K562 (cell line): ENCODE results near the gene HHIPL1. TPM values are rescaled to one million over a fixed set of nuclear protein-coding genes. Genes with fewer than 3 reads are reported as not detected.

Experiments used
- ATAC-seq: fragments of 200-7000 bp; cut with Tn5 transposase; 3 replicates; pipeline ENCODE4 v1.9.1; 2020; ENCODE audit warnings: moderate library complexity
- BruUV-seq: library from RNA; stranded (reverse); fragments of 400-500 nt; replicated peaks from 2 replicates; lab custom pipeline; 2021; lab: Mats Ljungman, UMichigan
- CTCF ChIA-PET: fragments of 300-600 bp; formaldehyde crosslinking; extraction: SDS; loops from one replicate; lab custom pipeline; 2021; ENCODE audit warnings: low intra/inter-chr PET ratio; lab: Yijun Ruan, JAX
- POLR2A ChIA-PET: fragments of 300-600, 350-650 bp; sonication (Branson Sonifier 250); formaldehyde crosslinking; extraction: SDS; loops from one replicate; lab custom pipeline; 2021; ENCODE audit warnings: antibody characterized with exemption, inconsistent platforms; lab: Yijun Ruan, JAX
- DNase-seq, 4 experiments: peaks; one replicate each; pipeline versions ENCODE4 v3.0.0 to v3.0.0-alpha.2; 2011 to 2018; ENCODE audit warnings: low spot score in 3 of 4, mixed read lengths in 3 of 4; ENCODE audit errors: extremely low read depth in 1 of 4
- FAIRE-seq: peaks from 2 replicates; lab custom pipeline; 2011; peaks lifted over from hg19 to GRCh38; lab: Jason Lieb, UNC
- H2AFZ ChIP-seq: 2 replicates; pipeline ENCODE4 v1.6.0; 2011; ENCODE audit warnings: low read depth, low read length, control low read depth, inconsistent platforms
- H3K27ac ChIP-seq: fragments of 200-600 bp; 3 replicates; pipeline ENCODE4 v1.8.0; 2011; ENCODE audit warnings: low read depth, mild to moderate bottlenecking, control low read depth, inconsistent platforms, low read length, moderate library complexity, mixed read lengths; ENCODE audit errors: extremely low read depth
- H3K27me3 ChIP-seq, 2 experiments: fragments of 300-600 bp in 1 of 2; 2 replicates in 1 of 2; 3 replicates in 1 of 2; pipeline versions ENCODE4 v1.6.0 to v1.8.0; 2011; ENCODE audit warnings: inconsistent platforms in 2 of 2, low read length in 2 of 2, mild to moderate bottlenecking in 1 of 2, mixed read lengths in 1 of 2, moderate library complexity in 1 of 2; ENCODE audit not compliant: control insufficient read depth in 2 of 2, insufficient read depth in 2 of 2
- H3K36me3 ChIP-seq: fragments of 300-600 bp; 3 replicates; pipeline ENCODE4 v1.8.0; 2011; ENCODE audit warnings: mild to moderate bottlenecking, low read length, inconsistent platforms; ENCODE audit not compliant: control insufficient read depth, insufficient read depth
- H3K4me1 ChIP-seq, 2 experiments: fragments of 200-600 bp in 1 of 2; replicated peaks in 1 of 2; 2 replicates in 1 of 2; 3 replicates in 1 of 2; pipeline versions ENCODE4 v1.5.1 to v1.8.0; 2011; ENCODE audit warnings: inconsistent platforms in 2 of 2, low read length in 2 of 2, mild to moderate bottlenecking in 1 of 2, mixed read lengths in 1 of 2, moderate library complexity in 1 of 2; ENCODE audit not compliant: control insufficient read depth in 2 of 2, insufficient read depth in 2 of 2
- H3K4me2 ChIP-seq: 2 replicates; pipeline ENCODE4 v1.6.1; 2011; ENCODE audit warnings: low read length, control low read depth, inconsistent platforms, mixed read lengths; ENCODE audit not compliant: insufficient read depth
- H3K4me3 ChIP-seq: fragments of 200-600 bp; sonication (generic), shearing (Covaris generic); 2 replicates; pipeline ENCODE4 v1.5.1; 2016; ENCODE audit warnings: control low read depth, inconsistent platforms
- H3K79me2 ChIP-seq: fragments of 200-600 bp; 3 replicates; pipeline ENCODE4 v1.8.0; 2011; ENCODE audit warnings: low read length, inconsistent platforms; ENCODE audit not compliant: control insufficient read depth, insufficient read depth
- H3K9ac ChIP-seq, 2 experiments: 2 replicates each; pipeline versions ENCODE4 v1.6.0 to v1.6.1; 2011; ENCODE audit warnings: low read depth in 2 of 2, low read length in 2 of 2, control low read depth in 1 of 2, inconsistent platforms in 1 of 2, mild to moderate bottlenecking in 1 of 2, mixed read lengths in 1 of 2; ENCODE audit not compliant: insufficient read depth in 1 of 2
- H3K9me1 ChIP-seq: one replicate; pipeline ENCODE4 v1.6.0; 2011; ENCODE audit warnings: inconsistent platforms, mild to moderate bottlenecking, low read length, moderate library complexity; ENCODE audit not compliant: control insufficient read depth, insufficient read depth
- H3K9me3 ChIP-seq: replicated peaks from 2 replicates; pipeline ENCODE4 v1.5.1; 2011; ENCODE audit warnings: low read depth, low read length, inconsistent platforms; ENCODE audit not compliant: control insufficient read depth, insufficient read depth
- H4K20me1 ChIP-seq: replicated peaks from 2 replicates; pipeline ENCODE4 v1.6.1; 2011; ENCODE audit warnings: low read length, inconsistent platforms, mixed read lengths; ENCODE audit not compliant: control insufficient read depth, insufficient read depth
- EP300 ChIP-seq: IDR thresholded peaks from 2 replicates; pipeline ENCODE4 v1.6.1; 2012; ENCODE audit warnings: low read length, improper control_type of control experiment
- MYC ChIP-seq, 2 experiments: fragments of 250-450 bp in 1 of 2; sonication (Bioruptor Pico) in 1 of 2; IDR thresholded peaks; 2 replicates each; pipeline versions ENCODE4 v1.5.1 to v1.6.1; 2012 to 2021; ENCODE audit warnings: low read depth in 2 of 2, borderline replicate concordance in 1 of 2, improper control_type of control experiment in 1 of 2, low read length in 1 of 2, mild to moderate bottlenecking in 1 of 2, moderate library complexity in 1 of 2
- SREBF2 ChIP-seq: sonication (generic); formaldehyde crosslinking; IDR thresholded peaks from 2 replicates; pipeline ENCODE4 v1.4.0; 2020; ENCODE audit warnings: mild to moderate bottlenecking, missing genetic modification reagents
- ZNF133 ChIP-seq: fragments of 250-450 bp; sonication (Bioruptor Pico); IDR thresholded peaks from 2 replicates; pipeline ENCODE4 v1.4.0; 2020; ENCODE audit warnings: mild to moderate bottlenecking
- ZNF146 ChIP-seq: IDR thresholded peaks from one replicate; pipeline ENCODE4 v1.6.1; 2018; ENCODE audit warnings: missing compliant biosample characterization; ENCODE audit not compliant: unreplicated experiment
- WGBS: fragments of 100-300 bp; shearing (Covaris generic); methylation state at CpG from one replicate; pipeline ENCODE4 v1.1.6; 2016; ENCODE audit warnings: low coverage, mixed read lengths; ENCODE audit not compliant: insufficient coverage; ENCODE audit errors: missing lambda C conversion rate; 5-methylcytosine and 5-hydroxymethylcytosine counted together
- in situ Hi-C: fragments of 300-500 bp; cut with MboI; formaldehyde crosslinking; loops from 4 replicates; pipeline ENCODE4 v1.15.0; 2018; ENCODE audit warnings: inconsistent platforms, mixed read lengths
- intact Hi-C: fragments of 100-400 bp; cut with micrococcal nuclease; formaldehyde crosslinking; loops from 2 replicates; pipeline ENCODE4 v1.14.2; 2022
- polyA plus RNA-seq, 8 experiments: library from polyadenylated mRNA; depleted of rRNA in 4 of 8; stranded (reverse) in 5 of 8; unstranded in 3 of 8; fragments of >200 nt; fragmentation: Nextera tagmentation in 2 of 8; fragmentation: Illumina TruSeq in 1 of 8; extraction: Ambion mirVana in 2 of 8; extraction: Trizol in 1 of 8; gene quantifications; 2 replicates each; pipeline versions ENCODE4 v1.2.1 to v1.2.3, GENCODE V29; 2011 to 2014; ENCODE audit warnings: inconsistent platforms in 1 of 8, missing spikeins in 1 of 8
- total RNA-seq, 7 experiments: library from RNA; depleted of rRNA in 6 of 7; stranded (reverse); fragments of >200 nt in 6 of 7; fragmentation: Illumina TruSeq in 2 of 7; extraction: Trizol in 2 of 7; gene quantifications; 2 replicates each; pipeline versions ENCODE4 v1.2.1 to v1.2.3, GENCODE V29; 2011 to 2021; ENCODE audit warnings: low replicate concordance in 1 of 7
- TF ChIP-seq, protein P1 (sequence below): fragments of 250-450 bp; sonication (Bioruptor Pico); IDR thresholded peaks from 2 replicates; pipeline ENCODE4 v1.4.0; 2020; ENCODE audit warnings: mild to moderate bottlenecking, moderate library complexity

The HHIPL1 gene
- total and polyA plus RNA-seq, 9 of the 15 experiments (the other 6 are each of a cell fraction or from before 2014, with no cell fraction given): not detected

GRCh38 chr14:99728981-99729451 is 84.1 kb downstream of the HHIPL1 start:
- 0% methylated on average over 3 of the region's 4 CpGs for WGBS
- H3K79me2 ChIP-seq: no peaks in the 10 kb centered on the region
- peaks cover 0 to 28% of the 10 kb centered on the region in 2 experiments; a peak in 2 of 5 replicates for H3K4me1 ChIP-seq
- FAIRE-seq: no peak
- peaks cover 0 to 71% of the 10 kb centered on the region in 2 experiments; a peak in 3 of 5 replicates for H3K27me3 ChIP-seq
- intact Hi-C loops: no loop called here
- H3K4me3 ChIP-seq: no peak overlapping the region
- H3K4me2 ChIP-seq: no peak overlapping the region
- ChIA-PET CTCF (interaction anchor here (2.2 kb wide), 1 partner anchor 156 kb away, joined by 9 read pairs; no protein-coding TSS in a partner anchor), POLR2A (interaction anchor here (1.1 kb wide), 1 partner anchor 12 kb away, joined by 3 read pairs; no protein-coding TSS in a partner anchor)
- DNase-seq: no peak
- H4K20me1 ChIP-seq: no peaks in the 10 kb centered on the region; the same call in 1 of the 2 replicates
- no peak for ATAC-seq
- H3K36me3 ChIP-seq: no peaks in the 10 kb centered on the region
- H3K9ac ChIP-seq: no peak overlapping the region
- in situ Hi-C loops: loop anchor here (10.0 kb wide), 1 partner anchor 156 kb away; no protein-coding TSS in a partner anchor
- H3K9me1 ChIP-seq: no peaks in the 10 kb centered on the region
- no TSS peak for BruUV-seq
- no peaks in the 10 kb centered on the region for H3K9me3 ChIP-seq
- H3K27ac ChIP-seq: no peak overlapping the region
- no peak overlapping the region for H2AFZ ChIP-seq
- TF ChIP-seq ZNF146 (CRISPR knock-in tag) (no peak), EP300 (no peak), MYC (IDR thresholded peaks at IDR 0.05; ENCODE audit: low read depth, low read length) (no peak), MYC (CRISPR knock-in tag; IDR thresholded peaks at IDR 0.05; ENCODE audit: borderline replicate concordance, low read depth) (no peak), SREBF2 (no peak), ZNF133 (CRISPR knock-in tag) (no peak)
- TF ChIP-seq, protein P1, sequence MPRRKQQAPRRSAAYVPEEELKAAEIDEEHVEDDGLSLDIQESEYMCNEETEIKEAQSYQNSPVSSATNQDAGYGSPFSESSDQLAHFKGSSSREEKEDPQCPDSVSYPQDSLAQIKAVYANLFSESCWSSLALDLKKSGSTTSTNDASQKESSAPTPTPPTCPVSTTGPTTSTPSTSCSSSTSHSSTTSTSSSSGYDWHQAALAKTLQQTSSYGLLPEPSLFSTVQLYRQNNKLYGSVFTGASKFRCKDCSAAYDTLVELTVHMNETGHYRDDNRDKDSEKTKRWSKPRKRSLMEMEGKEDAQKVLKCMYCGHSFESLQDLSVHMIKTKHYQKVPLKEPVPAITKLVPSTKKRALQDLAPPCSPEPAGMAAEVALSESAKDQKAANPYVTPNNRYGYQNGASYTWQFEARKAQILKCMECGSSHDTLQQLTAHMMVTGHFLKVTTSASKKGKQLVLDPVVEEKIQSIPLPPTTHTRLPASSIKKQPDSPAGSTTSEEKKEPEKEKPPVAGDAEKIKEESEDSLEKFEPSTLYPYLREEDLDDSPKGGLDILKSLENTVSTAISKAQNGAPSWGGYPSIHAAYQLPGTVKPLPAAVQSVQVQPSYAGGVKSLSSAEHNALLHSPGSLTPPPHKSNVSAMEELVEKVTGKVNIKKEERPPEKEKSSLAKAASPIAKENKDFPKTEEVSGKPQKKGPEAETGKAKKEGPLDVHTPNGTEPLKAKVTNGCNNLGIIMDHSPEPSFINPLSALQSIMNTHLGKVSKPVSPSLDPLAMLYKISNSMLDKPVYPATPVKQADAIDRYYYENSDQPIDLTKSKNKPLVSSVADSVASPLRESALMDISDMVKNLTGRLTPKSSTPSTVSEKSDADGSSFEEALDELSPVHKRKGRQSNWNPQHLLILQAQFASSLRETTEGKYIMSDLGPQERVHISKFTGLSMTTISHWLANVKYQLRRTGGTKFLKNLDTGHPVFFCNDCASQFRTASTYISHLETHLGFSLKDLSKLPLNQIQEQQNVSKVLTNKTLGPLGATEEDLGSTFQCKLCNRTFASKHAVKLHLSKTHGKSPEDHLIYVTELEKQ: no peak

Other genes starting within 250 kb of the HHIPL1 start
- gene SETD3, start 164.3 kb upstream of the HHIPL1 start, total RNA-seq (2014; rRNA removed): 24.4 and 26.5 TPM in 2 replicates
- gene SETD3, start 164.3 kb upstream of the HHIPL1 start, total RNA-seq (2014; rRNA removed; fragmentation: Illumina TruSeq; extraction: Trizol): 35.2 and 43.2 TPM in 2 replicates
- 33.5 and 35.9 TPM in 2 replicates for gene SETD3, start 164.3 kb upstream of the HHIPL1 start, total RNA-seq (2015; rRNA removed; fragmentation: Illumina TruSeq; extraction: Trizol)
- 32.4 and 36.6 TPM in 2 replicates for gene SETD3, start 164.3 kb upstream of the HHIPL1 start, total RNA-seq (2021)
- 21.2 and 24.6 TPM in 2 replicates for gene SETD3, start 164.3 kb upstream of the HHIPL1 start, polyA plus RNA-seq (2011; rRNA removed)
- gene SETD3, start 164.3 kb upstream of the HHIPL1 start, polyA plus RNA-seq (2014; fragmentation: Illumina TruSeq; extraction: Trizol): 29.2 and 33.5 TPM in 2 replicates
- 10 to 100 TPM in 1 of 2 experiments, 1 to 10 TPM in 1; 8.5 to 11.5 TPM for gene SETD3, start 164.3 kb upstream of the HHIPL1 start, polyA plus RNA-seq (2014; fragmentation: Nextera tagmentation; extraction: Ambion mirVana)
- 23.7 and 24.1 TPM in 2 replicates for gene SETD3, start 164.3 kb upstream of the HHIPL1 start, polyA plus RNA-seq (2014; rRNA removed)
- 15.9 and 20.2 TPM in 2 replicates for gene CCNK, start 163.7 kb upstream of the HHIPL1 start, total RNA-seq (2014; rRNA removed)
- gene CCNK, start 163.7 kb upstream of the HHIPL1 start, total RNA-seq (2014; rRNA removed; fragmentation: Illumina TruSeq; extraction: Trizol): 9.3 and 10.6 TPM in 2 replicates
- 10.1 and 12.9 TPM in 2 replicates for gene CCNK, start 163.7 kb upstream of the HHIPL1 start, total RNA-seq (2015; rRNA removed; fragmentation: Illumina TruSeq; extraction: Trizol)
- 54.8 and 63.6 TPM in 2 replicates for gene CCNK, start 163.7 kb upstream of the HHIPL1 start, total RNA-seq (2021)
- gene CCNK, start 163.7 kb upstream of the HHIPL1 start, polyA plus RNA-seq (2011; rRNA removed): 6.6 and 9.0 TPM in 2 replicates
- gene CCNK, start 163.7 kb upstream of the HHIPL1 start, polyA plus RNA-seq (2014; fragmentation: Illumina TruSeq; extraction: Trizol): 74.6 and 84.2 TPM in 2 replicates
- 10 to 100 TPM in 1 of 2 experiments, 1 to 10 TPM in 1; 5.8 to 16.4 TPM for gene CCNK, start 163.7 kb upstream of the HHIPL1 start, polyA plus RNA-seq (2014; fragmentation: Nextera tagmentation; extraction: Ambion mirVana)
- gene CCNK, start 163.7 kb upstream of the HHIPL1 start, polyA plus RNA-seq (2014; rRNA removed): 12.5 and 16.9 TPM in 2 replicates
- 6.3 and 13.5 TPM in 2 replicates for gene CCDC85C, start 40.9 kb upstream of the HHIPL1 start, total RNA-seq (2014; rRNA removed)
- gene CCDC85C, start 40.9 kb upstream of the HHIPL1 start, total RNA-seq (2014; rRNA removed; fragmentation: Illumina TruSeq; extraction: Trizol): 3.7 and 5.2 TPM in 2 replicates
- gene CCDC85C, start 40.9 kb upstream of the HHIPL1 start, total RNA-seq (2015; rRNA removed; fragmentation: Illumina TruSeq; extraction: Trizol): 7.0 and 7.2 TPM in 2 replicates
- gene CCDC85C, start 40.9 kb upstream of the HHIPL1 start, total RNA-seq (2021): 22.0 and 22.7 TPM in 2 replicates
- 4.2 and 5.4 TPM in 2 replicates for gene CCDC85C, start 40.9 kb upstream of the HHIPL1 start, polyA plus RNA-seq (2011; rRNA removed)
- 6.8 and 12.3 TPM in 2 replicates for gene CCDC85C, start 40.9 kb upstream of the HHIPL1 start, polyA plus RNA-seq (2014; fragmentation: Illumina TruSeq; extraction: Trizol)
- under 1 TPM; 0.18 to 0.27 TPM for gene CCDC85C, start 40.9 kb upstream of the HHIPL1 start, polyA plus RNA-seq (2014; fragmentation: Nextera tagmentation; extraction: Ambion mirVana)
- gene CCDC85C, start 40.9 kb upstream of the HHIPL1 start, polyA plus RNA-seq (2014; rRNA removed): 7.2 and 9.7 TPM in 2 replicates
- not detected in 2 replicates for gene CYP46A1, start 39.2 kb downstream of the HHIPL1 start, total RNA-seq (2014; rRNA removed)
- not detected in 2 replicates for gene CYP46A1, start 39.2 kb downstream of the HHIPL1 start, total RNA-seq (2014; rRNA removed; fragmentation: Illumina TruSeq; extraction: Trizol)
- gene CYP46A1, start 39.2 kb downstream of the HHIPL1 start, total RNA-seq (2015; rRNA removed; fragmentation: Illumina TruSeq; extraction: Trizol): not detected in 2 replicates
- not detected in 2 replicates for gene CYP46A1, start 39.2 kb downstream of the HHIPL1 start, total RNA-seq (2021)
- gene CYP46A1, start 39.2 kb downstream of the HHIPL1 start, polyA plus RNA-seq (2011; rRNA removed): not detected in 2 replicates
- gene CYP46A1, start 39.2 kb downstream of the HHIPL1 start, polyA plus RNA-seq (2014; fragmentation: Illumina TruSeq; extraction: Trizol): not detected in 2 replicates
- gene CYP46A1, start 39.2 kb downstream of the HHIPL1 start, polyA plus RNA-seq (2014; fragmentation: Nextera tagmentation; extraction: Ambion mirVana): not detected
- 0.05 TPM in 1 of 2 replicates, not detected in the other for gene CYP46A1, start 39.2 kb downstream of the HHIPL1 start, polyA plus RNA-seq (2014; rRNA removed)
- 0.12 TPM in 1 of 2 replicates, not detected in the other for gene EML1, start 148.3 kb downstream of the HHIPL1 start, total RNA-seq (2014; rRNA removed)
- 0.13 and 0.29 TPM in 2 replicates for gene EML1, start 148.3 kb downstream of the HHIPL1 start, total RNA-seq (2014; rRNA removed; fragmentation: Illumina TruSeq; extraction: Trizol)
- gene EML1, start 148.3 kb downstream of the HHIPL1 start, total RNA-seq (2015; rRNA removed; fragmentation: Illumina TruSeq; extraction: Trizol): 0.11 and 0.14 TPM in 2 replicates
- 0.25 and 0.35 TPM in 2 replicates for gene EML1, start 148.3 kb downstream of the HHIPL1 start, total RNA-seq (2021)
- 0.07 and 0.16 TPM in 2 replicates for gene EML1, start 148.3 kb downstream of the HHIPL1 start, polyA plus RNA-seq (2011; rRNA removed)
- 0.06 and 0.07 TPM in 2 replicates for gene EML1, start 148.3 kb downstream of the HHIPL1 start, polyA plus RNA-seq (2014; fragmentation: Illumina TruSeq; extraction: Trizol)
- gene EML1, start 148.3 kb downstream of the HHIPL1 start, polyA plus RNA-seq (2014; fragmentation: Nextera tagmentation; extraction: Ambion mirVana): under 1 TPM in 1 of 2 experiments, not detected in 1; 0.01 TPM
- gene EML1, start 148.3 kb downstream of the HHIPL1 start, polyA plus RNA-seq (2014; rRNA removed): 0.03 and 0.77 TPM in 2 replicates